Neural cell (in vitro differentiated cells): ENCODE measurements around the gene AGAP5. TPM values are rescaled to one million over a fixed set of nuclear protein-coding genes. Genes with fewer than 3 reads are reported as not detected.

Experiments used
- H2AFZ ChIP-seq: fragments of 200-600, 300-800 bp; sonication (generic), shearing (Covaris generic); 2 replicates; pipeline ENCODE4 v1.6.0; 2014; ENCODE audit warnings: low read depth, mild to moderate bottlenecking, antibody characterized with exemption, low read length, moderate library complexity
- H3F3A ChIP-seq: fragments of 200-600 bp; shearing (Covaris generic); 2 replicates; pipeline ENCODE4 v1.6.1; 2016; ENCODE audit warnings: mild to moderate bottlenecking, moderate library complexity, mixed read lengths, antibody characterized with exemption, low read length; ENCODE audit not compliant: insufficient read depth, poor library complexity, severe bottlenecking
- H3K27ac ChIP-seq: fragments of 200-600, 300-800 bp; sonication (generic), shearing (Covaris generic); 2 replicates; pipeline ENCODE4 v1.5.1; 2014; ENCODE audit warnings: mild to moderate bottlenecking, low read length, moderate library complexity
- H3K27me3 ChIP-seq: fragments of 300-800, 200-600 bp; sonication (generic), shearing (Covaris generic); 2 replicates; pipeline ENCODE4 v1.6.0; 2014; ENCODE audit warnings: mild to moderate bottlenecking, low read depth, low read length, moderate library complexity; ENCODE audit not compliant: insufficient read depth
- H3K36me3 ChIP-seq: fragments of 300-800, 200-600 bp; sonication (generic), shearing (Covaris generic); 2 replicates; pipeline ENCODE4 v1.5.1; 2014; ENCODE audit warnings: mild to moderate bottlenecking, antibody characterized with exemption, low read length, moderate library complexity; ENCODE audit not compliant: insufficient read depth
- H3K4me2 ChIP-seq: fragments of 300-800, 200-600 bp; sonication (generic), shearing (Covaris generic); 2 replicates; pipeline ENCODE4 v1.6.0; 2014; ENCODE audit warnings: mild to moderate bottlenecking, low read length
- H3K4me3 ChIP-seq: fragments of 300-800, 200-600 bp; sonication (generic), shearing (Covaris generic); 2 replicates; pipeline ENCODE4 v1.5.1; 2014; ENCODE audit warnings: mild to moderate bottlenecking, low read length, moderate library complexity
- H3K79me2 ChIP-seq: fragments of 200-600 bp; shearing (Covaris generic); replicated peaks from 2 replicates; pipeline ENCODE4 v1.6.0; 2014; ENCODE audit warnings: mild to moderate bottlenecking, low read length, moderate library complexity; ENCODE audit not compliant: insufficient read depth
- H3K9ac ChIP-seq: fragments of 300-800, 200-600 bp; sonication (generic), shearing (Covaris generic); 2 replicates; pipeline ENCODE4 v1.6.1; 2016; ENCODE audit warnings: mild to moderate bottlenecking, low read length, mixed read lengths
- H3K9me2 ChIP-seq: fragments of 200-600 bp; shearing (Covaris generic); 2 replicates; pipeline ENCODE4 v1.6.1; 2016; ENCODE audit warnings: mild to moderate bottlenecking, low read length, mixed read lengths; ENCODE audit not compliant: insufficient read depth
- H3K9me3 ChIP-seq: fragments of 200-600, 300-800 bp; sonication (generic), shearing (Covaris generic); 2 replicates; pipeline ENCODE4 v1.6.1; 2016; ENCODE audit warnings: mild to moderate bottlenecking, mixed run types, low read length, moderate library complexity, mixed read lengths
- H4K20me1 ChIP-seq: fragments of 200-600 bp; shearing (Covaris generic); 2 replicates; pipeline ENCODE4 v1.6.1; 2016; ENCODE audit warnings: mild to moderate bottlenecking, mixed run types; ENCODE audit not compliant: insufficient read depth
- EP300 ChIP-seq: fragments of 450-650 bp; conservative IDR thresholded peaks from 2 replicates; pipeline ENCODE4 v1.6.1; 2014; ENCODE audit warnings: antibody characterized with exemption, mild to moderate bottlenecking, moderate library complexity; ENCODE audit not compliant: poor library complexity, severe bottlenecking
- EZH2 ChIP-seq: fragments of 200-600, 300-800 bp; shearing (Covaris generic), sonication (generic); IDR thresholded peaks from 2 replicates; pipeline ENCODE4 v1.6.1; 2014; ENCODE audit warnings: antibody characterized with exemption, low read length, borderline replicate concordance, mild to moderate bottlenecking; ENCODE audit not compliant: insufficient read depth, poor library complexity, severe bottlenecking
- MXI1 ChIP-seq: fragments of 450-650 bp; conservative IDR thresholded peaks from 2 replicates; pipeline ENCODE4 v1.6.1; 2014; ENCODE audit warnings: antibody characterized with exemption, mild to moderate bottlenecking; ENCODE audit not compliant: poor library complexity, severe bottlenecking
- POLR2AphosphoS5 ChIP-seq: IDR thresholded peaks from 2 replicates; pipeline ENCODE4 v1.6.1; 2012
- RAD21 ChIP-seq: fragments of 450-650 bp; conservative IDR thresholded peaks from 2 replicates; pipeline ENCODE4 v1.6.1; 2014; ENCODE audit warnings: antibody characterized with exemption, mild to moderate bottlenecking, moderate library complexity
- REST ChIP-seq: IDR thresholded peaks from 2 replicates; pipeline ENCODE4 v1.6.1; 2012; ENCODE audit warnings: borderline replicate concordance
- SMC3 ChIP-seq: fragments of 450-650 bp; conservative IDR thresholded peaks from 2 replicates; pipeline ENCODE4 v1.6.1; 2014; ENCODE audit warnings: antibody characterized with exemption, mild to moderate bottlenecking, moderate library complexity; ENCODE audit not compliant: poor library complexity
- TAF1 ChIP-seq: IDR thresholded peaks from 2 replicates; pipeline ENCODE4 v1.6.1; 2012; ENCODE audit warnings: low read depth
- polyA plus RNA-seq: library from polyadenylated mRNA; depleted of rRNA; stranded (reverse); fragments of >200 nt; gene quantifications from 2 replicates; pipeline ENCODE4 v1.2.3, GENCODE V29; 2014
- TF ChIP-seq, protein P1 (sequence below): fragments of 450-650 bp; IDR thresholded peaks from 2 replicates; pipeline ENCODE4 v1.5.1; 2014; ENCODE audit warnings: antibody characterized with exemption, mild to moderate bottlenecking, moderate library complexity; ENCODE audit not compliant: poor library complexity, severe bottlenecking

The AGAP5 gene
- polyA plus RNA-seq, 1 donor from 2014 or later = 6.5 TPM

DNA sequence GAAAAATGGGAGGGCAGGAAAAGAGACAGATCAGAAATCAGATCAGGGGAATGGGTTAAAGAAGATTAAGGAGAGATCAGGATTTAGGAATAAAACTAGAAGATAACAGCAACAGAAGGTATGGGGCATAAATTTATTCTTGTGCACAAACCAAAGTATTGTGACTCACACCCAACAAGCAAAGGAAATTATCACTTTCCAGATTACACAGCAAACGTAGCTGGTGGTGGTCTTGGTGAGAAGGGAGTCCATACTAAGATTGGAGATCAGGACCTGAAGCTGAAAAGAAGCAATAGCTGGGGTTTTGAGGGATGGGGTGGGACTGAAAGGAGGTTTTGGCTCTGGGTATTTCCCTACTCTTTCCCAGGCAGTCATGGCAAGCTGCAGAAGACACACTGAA, 53.1 kb downstream of the AGAP5 start:
- Histone ChIP-seq H3K9me3 (no peaks in the 10 kb centered on the region), H3K4me3 (no peak overlapping the region), H4K20me1 (no peaks in the 10 kb centered on the region), H2AFZ (no peak overlapping the region), H3F3A (no peaks in the 10 kb centered on the region), H3K4me2 (no peak overlapping the region), H3K27ac (no peak overlapping the region), H3K9me2 (no peaks in the 10 kb centered on the region), H3K79me2 (no peaks in the 10 kb centered on the region), H3K36me3 (no peaks in the 10 kb centered on the region), H3K27me3 (no peaks in the 10 kb centered on the region), H3K9ac (no peak overlapping the region)
- TF ChIP-seq EP300 (no peak), POLR2AphosphoS5 (no peak), EZH2 (no peak)
- TF ChIP-seq, protein P1, sequence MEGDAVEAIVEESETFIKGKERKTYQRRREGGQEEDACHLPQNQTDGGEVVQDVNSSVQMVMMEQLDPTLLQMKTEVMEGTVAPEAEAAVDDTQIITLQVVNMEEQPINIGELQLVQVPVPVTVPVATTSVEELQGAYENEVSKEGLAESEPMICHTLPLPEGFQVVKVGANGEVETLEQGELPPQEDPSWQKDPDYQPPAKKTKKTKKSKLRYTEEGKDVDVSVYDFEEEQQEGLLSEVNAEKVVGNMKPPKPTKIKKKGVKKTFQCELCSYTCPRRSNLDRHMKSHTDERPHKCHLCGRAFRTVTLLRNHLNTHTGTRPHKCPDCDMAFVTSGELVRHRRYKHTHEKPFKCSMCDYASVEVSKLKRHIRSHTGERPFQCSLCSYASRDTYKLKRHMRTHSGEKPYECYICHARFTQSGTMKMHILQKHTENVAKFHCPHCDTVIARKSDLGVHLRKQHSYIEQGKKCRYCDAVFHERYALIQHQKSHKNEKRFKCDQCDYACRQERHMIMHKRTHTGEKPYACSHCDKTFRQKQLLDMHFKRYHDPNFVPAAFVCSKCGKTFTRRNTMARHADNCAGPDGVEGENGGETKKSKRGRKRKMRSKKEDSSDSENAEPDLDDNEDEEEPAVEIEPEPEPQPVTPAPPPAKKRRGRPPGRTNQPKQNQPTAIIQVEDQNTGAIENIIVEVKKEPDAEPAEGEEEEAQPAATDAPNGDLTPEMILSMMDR = no peak

DNA sequence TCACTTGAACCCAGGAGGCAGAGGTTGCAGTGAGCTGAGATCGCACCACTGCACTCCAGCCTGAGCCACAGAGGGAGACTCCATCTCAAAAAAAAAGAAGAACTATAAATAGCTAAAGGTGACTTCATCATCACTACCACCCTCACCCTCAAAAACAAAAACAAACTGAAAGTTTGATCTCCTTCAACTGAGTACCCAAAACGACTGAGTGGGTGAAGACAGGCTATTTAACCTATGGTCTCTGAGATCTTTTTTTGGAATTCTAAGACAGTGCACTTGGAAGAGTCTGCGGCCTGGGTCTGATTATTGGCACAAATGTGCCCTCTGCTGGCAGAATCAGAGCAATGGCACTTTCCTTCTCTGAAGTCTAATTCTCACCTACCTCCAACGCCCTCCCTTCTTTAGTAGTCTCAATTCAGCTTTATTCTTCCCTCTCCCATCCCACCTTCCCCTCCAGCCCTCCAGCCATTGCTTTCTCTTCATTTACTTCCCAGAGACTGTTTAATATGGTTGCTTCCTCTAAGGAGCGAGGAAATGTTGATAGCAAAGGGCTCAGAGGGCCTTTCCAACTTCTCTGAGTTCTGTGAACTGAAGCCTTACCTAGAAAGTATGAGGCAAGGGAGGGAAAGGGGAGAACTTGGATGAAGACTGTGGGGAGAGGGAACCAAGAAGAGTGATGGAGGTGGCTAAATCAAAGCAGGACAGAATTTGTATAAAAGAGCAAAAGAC, 53.7 kb downstream of the AGAP5 start:
- Histone ChIP-seq H3K9ac (no peak overlapping the region), H3K4me3 (no peak overlapping the region), H3K79me2 (no peaks in the 10 kb centered on the region), H3K27me3 (no peaks in the 10 kb centered on the region), H3K27ac (no peak overlapping the region), H3K9me2 (no peaks in the 10 kb centered on the region), H3K4me2 (no peak overlapping the region), H3K36me3 (no peaks in the 10 kb centered on the region), H3F3A (no peaks in the 10 kb centered on the region), H3K9me3 (no peaks in the 10 kb centered on the region), H4K20me1 (no peaks in the 10 kb centered on the region), H2AFZ (no peak overlapping the region)
- TF ChIP-seq, protein P1 = peak; percentile 94
- TF ChIP-seq POLR2AphosphoS5 (no peak), EZH2 (no peak), REST (no peak), EP300 (no peak), SMC3 (peak; percentile 95), MXI1 (no peak), RAD21 (peak; percentile 94), TAF1 (no peak)
